Right lobe of liver (tissue), 6 donors: ENCODE results near the gene GFER. TPM values are rescaled to one million over a fixed set of nuclear protein-coding genes. Genes with fewer than 3 reads are reported as not detected.
A peak's percentile ranks its signal among the peaks of the same experiment; 100 is the strongest.

ENCODE experiments used
- ATAC-seq, 4 donors: fragments of 200-7000 bp; cut with Tn5 transposase; one replicate each; pipeline ENCODE4 v1.9.1; 2020; ENCODE audit warnings: mild to moderate bottlenecking in 4 of 4, moderate library complexity in 4 of 4
- DNase-seq, 3 donors: peaks; one replicate each; pipeline ENCODE4 v3.0.0-alpha.2; 2020
- H3K27ac ChIP-seq, 3 donors: fragments of 200-600 bp; one replicate each; pipeline ENCODE4 v1.8.0; 2022
- H3K27me3 ChIP-seq, 2 donors: fragments of 200-600 bp; one replicate each; pipeline ENCODE4 v1.8.0; 2022
- H3K36me3 ChIP-seq, 4 donors: fragments of 200-600 bp; sonication (generic) in 1 of 4; one replicate each; pipeline versions ENCODE4 v1.5.1 to v1.8.0; 2017 to 2022; ENCODE audit warnings: control low read depth in 1 of 4
- H3K4me1 ChIP-seq, 4 donors: fragments of 200-600 bp; sonication (generic) in 1 of 4; one replicate each; pipeline versions ENCODE4 v1.5.1 to v1.8.0; 2017 to 2022; ENCODE audit warnings: control low read depth in 1 of 4
- H3K4me3 ChIP-seq, 3 donors: fragments of 200-600 bp; one replicate each; pipeline ENCODE4 v1.8.0; 2022
- H3K9me3 ChIP-seq, 4 donors: fragments of 200-600 bp; sonication (generic) in 1 of 4; one replicate each; pipeline versions ENCODE4 v1.5.1 to v1.8.0; 2017 to 2022; ENCODE audit warnings: control low read depth in 1 of 4
- CTCF ChIP-seq, 4 donors: fragments of 200-600 bp in 3 of 4; fragments of 450-650 bp in 1 of 4; IDR thresholded peaks; one replicate each; pipeline versions ENCODE4 v1.5.1 to v1.8.0; 2016 to 2022; ENCODE audit warnings: antibody characterized with exemption in 4 of 4, mild to moderate bottlenecking in 2 of 4
- POLR2A ChIP-seq: fragments of 450-650 bp; IDR thresholded peaks from one replicate; pipeline ENCODE4 v1.6.1; 2017; ENCODE audit warnings: antibody characterized with exemption, mild to moderate bottlenecking
- WGBS: methylation state at CpG from one replicate; pipeline ENCODE4 v1.1.6; 2018; ENCODE audit warnings: low coverage, low lambda C conversion rate; ENCODE audit not compliant: insufficient coverage; ENCODE audit errors: missing lambda C conversion rate; 5-methylcytosine and 5-hydroxymethylcytosine counted together
- intact Hi-C, 2 donors: fragments of 100-400 bp; cut with DNase I; formaldehyde crosslinking; loops; one replicate each; pipeline versions ENCODE4 v1.11.2 to v1.14.1; 2022
- total RNA-seq, 6 experiments: library from RNA; depleted of rRNA in 2 of 6; stranded (reverse); fragments of >200 nt in 2 of 6; fragmentation: NEBNext Ultra II Directional in 3 of 6; extraction: Animal tissue kit (Norgen Biotek cat#: 25700) in 3 of 6; gene quantifications; one replicate each; pipeline versions ENCODE4 v1.1.0 to v1.2.4, GENCODE V29; 2016 to 2023
- donor health status: DM: no; HTN: yes; CAD: no.
- donor health status: DM: no; HTN: no; CAD: no.
- donor health status: DM: no; HTN: no; CAD: no.
- donor health status: DM: no; HTN: yes; CAD: no.
- donor health status: DM: no; HTN: yes; CAD: no.

The GFER gene
- total RNA-seq, 6 experiments from 2014 or later, result 16.1 to 18.6 (median 18.0) TPM

DNA sequence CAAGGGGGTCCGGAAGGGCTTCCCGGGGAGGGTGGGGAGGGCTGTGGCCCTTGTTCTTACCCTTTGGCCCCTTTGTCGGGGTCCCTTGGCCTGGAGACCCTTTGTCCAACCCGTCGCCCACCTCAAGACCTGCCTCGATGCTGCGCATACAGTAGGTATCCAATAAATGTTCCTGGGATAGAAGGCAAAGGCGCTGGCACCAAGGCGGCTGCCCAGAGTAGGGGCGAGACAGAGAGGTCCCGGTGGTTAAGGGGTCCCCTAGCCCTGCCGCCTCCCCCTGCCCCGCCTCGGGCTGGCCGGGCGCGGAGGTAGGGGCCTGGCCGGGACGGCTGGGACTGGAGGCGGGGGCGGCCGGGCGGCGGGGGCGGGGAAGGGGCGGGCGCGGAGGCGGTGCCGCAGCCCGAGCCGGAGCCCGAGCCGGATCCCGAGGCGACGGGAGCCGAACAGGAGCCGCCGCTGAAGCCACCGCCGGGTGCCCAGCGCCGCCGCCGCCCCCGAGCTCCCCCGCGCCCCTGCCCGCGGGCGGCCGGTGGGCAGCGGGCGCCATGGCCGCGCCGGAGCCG, 42.5 kb downstream of the GFER start, which contains the start of gene NHERF2:
Gene NHERF2, plus strand, starts transcription at position 442 of the 563 bp plus-strand sequence. Its CDS starts 104 bp downstream, at position 546.
- H3K36me3 ChIP-seq, result peaks cover 0 to 15% (median 0%) of the 10 kb centered on the region in 4 donors
- H3K4me3 ChIP-seq, result peak within 1 kb of the TSS; percentile 76 to 85 (median 82)
- ATAC-seq, result peak; percentile 19 to 51 (median 37)
- no peaks in the 10 kb centered on the region for H3K9me3 ChIP-seq
- H3K27me3 ChIP-seq, result no peaks in the 10 kb centered on the region
- H3K4me1 ChIP-seq, result peaks cover 0 to 47% (median 20%) of the 10 kb centered on the region in 4 donors
- DNase-seq, result peak; percentile 70 to 73 (median 71)
- 20% methylated on average over 1 of the region's 59 CpGs for WGBS
- peak within 1 kb of the TSS; percentile 46 to 60 (median 53) for H3K27ac ChIP-seq
- intact Hi-C loops, result loop anchor here in 1 of 2 donors (5.0 kb wide), 1 partner anchor 121 kb away; the partner anchor contains the start of gene RAB26
- TF ChIP-seq POLR2A (no peak), CTCF (IDR thresholded peaks at IDR 0.05) (no peak)

- DNase-seq (peak; percentile 31 to 61 (median 59)), ATAC-seq (peak; percentile 0 to 5 (median 2))
- intact Hi-C loops, result loop anchor here in 1 of 2 donors (5.0 kb wide), 1 partner anchor 120 kb away; the partner anchor contains the start of gene RAB26
- Histone ChIP-seq H3K4me3 (peak overlapping the region; percentile 76 to 85 (median 82)), H3K4me1 (peaks cover 0 to 47% (median 22%) of the 10 kb centered on the region in 4 donors), H3K27me3 (no peaks in the 10 kb centered on the region), H3K27ac (peak overlapping the region; percentile 40 to 54 (median 53)), H3K36me3 (peaks cover 0 to 15% (median 0%) of the 10 kb centered on the region in 4 donors), H3K9me3 (no peaks in the 10 kb centered on the region)
- WGBS, result 0% methylated on average over 7 of the region's 76 CpGs
- TF ChIP-seq POLR2A, result no peak
- TF ChIP-seq CTCF (IDR thresholded peaks at IDR 0.05), result no peak
Measured at GRCh38 chr16:2027024-2028010, 43.3 kb downstream of the GFER start.

- Histone ChIP-seq H3K27me3 (no peaks in the 10 kb centered on the region), H3K4me1 (peaks cover 0 to 47% (median 24%) of the 10 kb centered on the region in 4 donors), H3K27ac (peak overlapping the region; percentile 26 to 49 (median 33)), H3K9me3 (no peaks in the 10 kb centered on the region), H3K4me3 (peak overlapping the region; percentile 76 to 85 (median 82)), H3K36me3 (peaks cover 0 to 15% (median 0%) of the 10 kb centered on the region in 4 donors)
- ATAC-seq, result no peak
- intact Hi-C loops, result loop anchor here in 1 of 2 donors (5.0 kb wide), 1 partner anchor 119 kb away; the partner anchor contains the start of gene RAB26
- no peak for TF ChIP-seq POLR2A
- TF ChIP-seq CTCF (IDR thresholded peaks at IDR 0.05), result no peak
- peak in 1 of 3 donors; percentile 53 for DNase-seq
- no CpG with 5 or more reads among the region's 3 CpGs for WGBS
Measured at GRCh38 chr16:2028146-2028545, 44.2 kb downstream of the GFER start.

GRCh38 chr16:2028620-2029220, 44.7 kb downstream of the GFER start:
- Histone ChIP-seq H3K27ac (peak overlapping the region in 2 of 3 donors; percentile 26 to 49), H3K4me3 (peak overlapping the region; percentile 76 to 85 (median 82)), H3K9me3 (no peaks in the 10 kb centered on the region), H3K27me3 (no peaks in the 10 kb centered on the region), H3K4me1 (peaks cover 0 to 48% (median 24%) of the 10 kb centered on the region in 4 donors), H3K36me3 (peaks cover 0 to 15% (median 0%) of the 10 kb centered on the region in 4 donors)
- DNase-seq, result peak; percentile 28 to 77 (median 70)
- ATAC-seq, result peak in 3 of 4 donors; percentile 8 to 25 (median 14)
- TF ChIP-seq POLR2A (no peak), CTCF (IDR thresholded peaks at IDR 0.05) (no peak)
- intact Hi-C loops, result loop anchor here in 1 of 2 donors (5.0 kb wide), 1 partner anchor 119 kb away; the partner anchor contains the start of gene RAB26
- WGBS, result 40% methylated on average over 1 of the region's 18 CpGs
